GM12892 (cell line): ENCODE measurements around the gene UBE3A.

Source experiments
- POLR2A ChIP-seq: IDR thresholded peaks from 2 replicates; pipeline ENCODE4 v1.6.1; 2011; ENCODE audit warnings: low read depth, low read length, control low read depth
- TAF1 ChIP-seq: IDR thresholded peaks from 2 replicates; pipeline ENCODE4 v1.6.1; 2011; ENCODE audit warnings: low read depth, mild to moderate bottlenecking, control low read depth, low read length, borderline replicate concordance

- TF ChIP-seq TAF1 (no peak), POLR2A (no peak)
Observed at GRCh38 chr15:25408428-25408827, 30.4 kb downstream of the UBE3A start.
